ENCODE data around the gene HK3.

Gene HK3

GRCh38 chr5:176868731-176869130 is 30.4 kb downstream of the HK3 start:
- no peak for DNase-seq (ENCODE audit: low spot score)

GRCh38 chr5:176868126-176868525 is 31.0 kb downstream of the HK3 start:
- DNase-seq (ENCODE audit: low spot score) = no peak

DNA sequence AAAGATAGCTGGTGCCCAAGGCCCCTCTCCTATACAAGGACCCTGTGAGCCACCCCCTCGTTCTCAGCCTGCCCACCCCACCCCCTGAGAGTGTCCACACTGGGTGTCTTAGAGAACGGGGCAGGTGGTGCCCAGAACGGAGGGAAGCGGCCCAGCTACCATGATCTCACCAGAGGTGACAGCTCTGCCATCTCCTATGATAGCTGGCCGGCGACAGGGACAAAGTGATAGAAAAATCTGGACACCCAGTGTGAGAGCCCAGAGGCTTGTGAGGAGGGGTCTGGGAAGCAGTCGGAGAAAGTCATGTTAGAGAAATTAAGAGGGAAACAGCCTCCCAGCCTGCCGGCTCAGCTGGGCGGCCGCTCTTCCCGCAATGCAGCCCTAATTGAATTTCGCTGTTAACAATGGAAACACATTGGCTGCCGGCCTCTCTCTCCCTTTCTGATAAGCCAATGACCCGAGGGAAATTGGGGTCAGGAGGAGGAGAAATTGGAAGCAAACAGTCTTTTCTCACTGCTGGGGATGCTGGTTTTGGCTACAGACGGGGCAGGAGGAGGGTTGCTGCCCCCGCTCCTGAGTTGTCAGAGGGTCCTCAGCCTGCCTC is 32.3 kb downstream of the HK3 start:
- no peak for DNase-seq (ENCODE audit: low spot score)

GRCh38 chr5:176865964-176866363 is 33.2 kb downstream of the HK3 start:
- no peak for DNase-seq (ENCODE audit: low spot score)

GRCh38 chr5:176864755-176865154 is 34.4 kb downstream of the HK3 start:
- no peak for DNase-seq (ENCODE audit: low spot score)

DNA sequence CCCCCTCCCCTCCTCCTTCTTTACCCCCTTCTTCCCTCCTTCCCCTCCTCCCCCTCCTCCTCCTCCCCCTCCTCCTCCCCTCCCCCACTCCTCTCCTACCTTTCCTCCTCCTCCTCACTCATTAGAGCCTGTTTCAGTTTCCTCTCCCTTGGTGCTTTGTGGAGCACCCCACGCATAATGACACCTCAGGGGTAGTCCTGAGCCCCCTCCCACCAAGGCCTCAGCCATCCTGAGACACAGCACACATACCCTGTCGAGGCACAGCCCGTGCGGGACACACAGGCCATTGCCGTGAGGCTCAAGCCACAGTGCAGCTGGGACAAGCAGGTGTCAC is 35.4 kb downstream of the HK3 start:
- no peak for DNase-seq (ENCODE audit: low spot score)

DNA sequence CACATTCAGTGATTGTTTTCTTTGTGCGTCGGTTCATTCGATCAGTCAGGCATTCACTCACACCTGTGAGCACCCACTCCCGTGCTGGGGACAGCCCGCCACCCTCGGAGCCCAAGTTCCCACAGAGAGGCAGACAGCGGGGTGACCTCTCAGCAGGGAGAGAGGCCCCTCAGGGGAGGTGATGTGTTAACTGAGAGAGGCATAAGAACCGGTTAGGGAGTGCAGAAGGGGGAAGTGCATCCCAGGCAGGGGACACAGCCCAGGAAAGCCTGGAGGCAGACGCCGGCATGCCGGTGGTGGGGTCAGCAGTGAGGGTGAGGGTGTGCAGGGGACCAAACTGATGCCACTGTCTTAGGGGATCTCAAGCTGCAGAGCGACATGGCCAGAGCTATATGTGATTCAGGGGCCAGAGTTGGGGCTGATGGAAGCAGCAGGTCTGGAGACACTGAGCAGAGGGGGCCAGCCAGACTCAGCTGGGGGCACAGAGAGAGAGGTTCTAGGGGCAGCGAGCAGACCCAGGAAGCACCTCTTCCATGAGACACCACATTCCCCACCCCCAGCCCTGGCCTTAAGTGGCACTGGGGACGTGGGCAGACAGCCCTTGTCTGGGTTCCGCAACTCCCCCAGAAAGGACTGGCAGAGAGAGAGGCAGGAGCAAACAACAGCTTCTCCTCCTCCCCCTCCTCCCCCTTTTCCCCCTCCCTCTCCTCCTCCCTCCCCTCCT is 35.9 kb downstream of the HK3 start:
- no peak for DNase-seq (ENCODE audit: low spot score)

GRCh38 chr5:176862330-176862995 is 36.7 kb downstream of the HK3 start:
- no peak for DNase-seq (ENCODE audit: low spot score)

DNA sequence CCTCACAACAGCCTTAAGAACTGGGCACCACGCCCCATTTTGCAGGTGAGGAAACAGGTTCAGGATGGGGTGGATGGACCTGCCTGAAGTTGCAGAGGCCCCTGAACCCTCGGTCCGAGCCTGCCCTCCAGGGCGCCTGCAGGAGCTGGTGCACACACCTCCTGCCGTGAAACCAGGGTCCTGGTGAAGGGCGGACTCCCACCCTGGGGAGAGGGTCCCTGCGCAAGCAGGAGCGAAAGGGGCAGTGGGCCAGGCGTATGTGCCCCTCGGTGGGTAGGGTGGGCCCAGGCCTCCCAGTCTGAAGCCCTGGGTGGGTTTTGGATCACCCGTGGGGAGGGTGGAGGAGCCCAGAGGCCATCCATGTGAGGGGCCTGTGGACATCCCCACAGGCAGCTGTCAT is 37.9 kb downstream of the HK3 start:
- no peak for DNase-seq (ENCODE audit: low spot score)

GRCh38 chr5:176860381-176860780 is 38.8 kb downstream of the HK3 start:
- no peak for DNase-seq (ENCODE audit: low spot score)

GRCh38 chr5:176859916-176860315 is 39.2 kb downstream of the HK3 start:
- no peak for DNase-seq (ENCODE audit: low spot score)

DNA sequence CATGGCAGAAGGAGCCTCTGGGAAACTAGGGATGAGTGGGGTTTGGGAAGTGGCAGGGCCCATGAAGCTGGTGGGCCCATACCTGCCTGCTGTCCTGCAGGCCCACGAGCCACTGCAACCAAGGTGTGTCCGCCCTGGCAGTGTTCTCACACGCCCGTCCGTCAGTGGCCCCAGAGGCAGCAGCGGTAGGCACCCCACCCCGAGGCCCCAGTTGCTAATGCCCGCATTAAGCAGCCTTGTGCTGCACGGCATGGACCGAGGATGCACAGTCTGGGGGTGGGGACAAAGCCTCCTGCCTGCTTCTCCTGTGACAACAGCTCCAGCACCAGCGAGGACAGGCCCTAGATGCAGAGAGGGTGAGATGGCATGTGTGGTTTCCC is 41.3 kb downstream of the HK3 start:
- DNase-seq (ENCODE audit: low spot score) = no peak

GRCh38 chr5:176857216-176857893 is 41.8 kb downstream of the HK3 start:
- DNase-seq (ENCODE audit: low spot score) = no peak

- no peak for DNase-seq (ENCODE audit: low spot score)
Observed at GRCh38 chr5:176856746-176857145, 42.4 kb downstream of the HK3 start.

DNA sequence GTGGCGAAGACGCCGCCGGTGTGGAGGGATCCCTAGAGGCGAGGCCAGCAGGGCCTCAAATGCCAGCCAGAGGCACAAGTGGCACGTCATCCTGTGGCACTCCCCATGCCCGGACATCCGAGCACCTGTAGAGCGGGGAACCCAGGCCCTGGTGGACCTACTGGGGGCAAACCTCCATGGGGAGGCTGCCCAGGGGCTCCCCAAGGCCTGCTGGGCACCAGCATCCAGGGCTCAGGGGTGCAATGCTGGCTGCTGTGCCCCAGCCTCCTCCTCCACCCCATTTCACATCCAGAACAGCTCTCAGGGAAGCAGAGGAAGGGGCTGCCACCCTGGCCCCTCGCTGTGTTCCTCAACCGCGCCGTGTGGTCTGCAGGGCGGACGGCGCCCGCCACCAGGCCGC is 43.5 kb downstream of the HK3 start:
- no peak for DNase-seq (ENCODE audit: low spot score)

GRCh38 chr5:176854164-176854563 is 45.0 kb downstream of the HK3 start:
- DNase-seq (ENCODE audit: low spot score) = no peak

DNA sequence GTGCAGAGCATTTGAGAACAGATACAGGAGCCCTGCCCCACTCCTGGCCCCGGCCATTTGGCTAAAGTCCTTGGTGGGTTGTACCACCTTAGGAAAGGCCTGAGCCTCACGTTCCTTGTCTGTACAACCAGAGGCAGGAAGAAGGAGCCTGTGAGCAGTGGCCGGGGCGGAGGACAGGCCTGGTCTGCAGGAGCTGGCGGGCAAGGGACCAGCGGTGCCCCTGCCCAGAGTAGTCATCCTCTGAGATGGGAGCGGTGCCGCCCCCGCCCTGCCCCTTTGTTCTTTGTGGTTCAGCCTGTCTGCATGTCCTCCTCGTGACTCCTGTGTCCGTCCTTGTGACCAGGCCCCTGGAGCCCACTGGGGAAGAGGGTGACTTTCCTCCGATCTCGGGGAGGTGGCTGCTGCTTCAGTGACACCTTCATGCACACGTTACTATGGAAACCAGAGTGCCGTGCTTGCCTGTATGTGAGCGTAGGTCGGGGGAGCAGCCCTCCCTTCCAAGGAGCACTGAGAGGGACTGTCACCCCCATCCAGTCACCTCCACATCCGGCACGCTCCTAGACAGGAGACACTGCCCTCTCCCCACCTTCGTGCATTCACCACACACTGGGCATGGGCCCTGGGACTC is 45.9 kb downstream of the HK3 start:
- DNase-seq (ENCODE audit: low spot score) = no peak

DNA sequence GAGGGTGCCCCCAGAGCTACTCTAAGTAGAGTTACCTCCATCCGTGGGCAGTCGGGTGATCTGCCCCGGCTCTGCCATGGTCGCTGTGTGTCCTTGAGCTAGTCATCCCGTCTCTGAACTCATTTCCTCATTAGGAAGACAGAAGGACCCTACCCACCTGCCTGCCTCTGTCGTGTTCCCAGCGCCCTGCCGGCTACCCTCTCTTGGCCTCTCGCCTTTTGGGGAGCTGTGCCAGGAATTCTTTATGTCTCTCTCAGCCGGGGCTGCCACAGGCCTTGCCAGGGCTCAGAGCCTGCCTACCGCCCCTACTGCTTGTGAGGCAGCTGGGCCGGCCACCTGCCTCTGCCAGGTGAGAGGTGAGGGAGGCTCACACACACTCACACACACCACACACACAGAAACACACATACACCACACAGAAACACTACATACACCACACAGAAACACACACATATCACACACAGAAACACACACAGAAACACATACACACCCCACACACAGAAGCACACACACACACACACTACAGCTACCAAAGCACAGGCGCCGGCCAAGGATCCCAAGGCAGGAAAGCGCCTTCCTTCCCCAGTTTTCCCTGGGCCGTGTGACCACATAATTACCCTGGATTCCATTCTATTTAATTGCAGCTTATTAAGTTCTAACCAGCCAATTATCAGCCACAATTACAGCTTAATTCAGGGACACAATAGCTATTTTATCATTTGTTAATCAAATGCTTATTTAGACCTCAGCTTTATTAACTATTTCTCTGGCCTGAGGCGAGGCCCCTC is 47.1 kb downstream of the HK3 start:
- no peak for DNase-seq (ENCODE audit: low spot score)

DNA sequence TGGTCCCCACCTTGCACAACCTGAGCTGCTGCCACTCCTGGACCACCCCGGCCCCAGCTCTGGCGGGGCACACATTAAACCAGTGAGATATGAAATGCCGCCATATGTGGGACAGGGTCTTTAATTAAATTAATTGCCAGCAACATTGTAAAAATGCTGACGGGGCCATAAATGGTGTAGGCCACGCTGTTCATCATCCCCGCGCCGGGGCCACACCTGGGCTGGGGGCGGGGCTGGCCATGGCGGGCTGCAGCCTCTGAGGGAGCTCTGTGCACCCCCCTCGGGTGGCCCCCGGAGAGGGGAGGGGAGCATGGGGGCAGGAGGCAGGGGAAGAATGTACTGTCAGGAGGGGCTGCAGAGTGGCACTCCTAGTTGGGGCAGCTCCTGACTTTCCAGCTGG is 47.8 kb downstream of the HK3 start:
- no peak for DNase-seq (ENCODE audit: low spot score)

- no peak for DNase-seq (ENCODE audit: low spot score)
Observed at GRCh38 chr5:176850371-176851245, 48.5 kb downstream of the HK3 start.

Data from globus pallidus (tissue), 1 donor.